Measurements from ENCODE around the gene SRSF2.
"Not testable (repeated sequence)": the region's sequence is repeated elsewhere in the genome, so short reads cannot be mapped to it uniquely, and the experiment has no call there.

SRSF2 gene

GRCh38 chr17:76751416-76751993 is 14.4 kb upstream of the SRSF2 start:
- Histone ChIP-seq H3K4me1 (ENCODE audit: control insufficient read depth in 2 of 2, insufficient read depth in 1 of 2, low read depth in 1 of 2, low read length in 2 of 2) (no peaks in the 10 kb centered on the region), H3K14ac (ENCODE audit: low read length) (no peak overlapping the region)
- WGBS, 2 donors (ENCODE audit: extremely low coverage in 2 of 2, insufficient read length in 2 of 2, insufficient replicate concordance in 1 of 2): no CpG with 5 or more reads among the region's 3 CpGs

GRCh38 chr17:76748657-76749056 is 11.5 kb upstream of the SRSF2 start:
- Histone ChIP-seq H3K9ac (ENCODE audit: low read depth, low read length, poor library complexity) (no peak overlapping the region), H4K91ac (ENCODE audit: low read depth, low read length, poor library complexity) (no peak overlapping the region), H3K27ac (replicated peaks; ENCODE audit: low read length) (no peak overlapping the region), H2AK5ac (ENCODE audit: low read depth, low read length) (no peak overlapping the region), H2BK15ac (ENCODE audit: low read length) (no peak overlapping the region), H3K4me2 (ENCODE audit: insufficient read depth, low read length, poor library complexity, severe bottlenecking) (no peak overlapping the region), H2AFZ (ENCODE audit: low read length) (no peak overlapping the region), H2BK12ac (ENCODE audit: low read length) (no peak overlapping the region), H3K18ac (ENCODE audit: low read length) (no peak overlapping the region), H3K14ac (ENCODE audit: low read length) (no peak overlapping the region), H4K8ac (ENCODE audit: low read depth, low read length) (no peak overlapping the region), H3K4me3 (ENCODE audit: low read length in 2 of 2) (no peak overlapping the region), H3K4ac (ENCODE audit: low read length) (no peak overlapping the region), H3K9me3 (replicated peaks in 1 of 2; ENCODE audit: control insufficient read depth in 2 of 2, insufficient read depth in 1 of 2, low read depth in 1 of 2, low read length in 2 of 2) (peaks cover 0 to 8% of the 10 kb centered on the region in 2 donors), H3K23ac (ENCODE audit: low read depth, low read length, poor library complexity) (no peak overlapping the region), H3K27me3 (ENCODE audit: control insufficient read depth in 3 of 3, insufficient read depth in 3 of 3, low read depth in 1 of 3, low read length in 3 of 3) (no peaks in the 10 kb centered on the region), H3K4me1 (ENCODE audit: control insufficient read depth in 2 of 2, insufficient read depth in 1 of 2, low read depth in 1 of 2, low read length in 2 of 2) (no peaks in the 10 kb centered on the region), H2BK5ac (ENCODE audit: low read length) (no peak overlapping the region), H3K79me1 (ENCODE audit: low read depth, low read length) (no peaks in the 10 kb centered on the region), H2BK120ac (ENCODE audit: low read depth, low read length) (no peak overlapping the region), H3K36me3 (replicated peaks in 1 of 2; ENCODE audit: control insufficient read depth in 2 of 2, insufficient read depth in 2 of 2, low read length in 2 of 2) (peaks cover 11 to 43% of the 10 kb centered on the region in 2 donors)
- no CpG with 5 or more reads among the region's 1 CpG for WGBS, 2 donors (ENCODE audit: extremely low coverage in 2 of 2, insufficient read length in 2 of 2, insufficient replicate concordance in 1 of 2)
- DNase-seq (ENCODE audit: low spot score): no peak

More at GRCh38 chr17:76751416-76751993, 14.4 kb upstream of the SRSF2 start:
- Histone ChIP-seq H2BK12ac (ENCODE audit: low read length) (no peak overlapping the region), H2AK5ac (ENCODE audit: low read depth, low read length) (no peak overlapping the region), H3K18ac (ENCODE audit: low read length) (no peak overlapping the region), H3K27ac (replicated peaks; ENCODE audit: low read length) (no peak overlapping the region), H3K9ac (ENCODE audit: low read depth, low read length, poor library complexity) (no peak overlapping the region), H3K23ac (ENCODE audit: low read depth, low read length, poor library complexity) (no peak overlapping the region), H2BK120ac (ENCODE audit: low read depth, low read length) (no peak overlapping the region), H2AFZ (ENCODE audit: low read length) (no peak overlapping the region), H2BK5ac (ENCODE audit: low read length) (no peak overlapping the region), H3K4me2 (ENCODE audit: insufficient read depth, low read length, poor library complexity, severe bottlenecking) (no peak overlapping the region), H3K79me1 (ENCODE audit: low read depth, low read length) (no peaks in the 10 kb centered on the region), H3K27me3 (ENCODE audit: control insufficient read depth in 3 of 3, insufficient read depth in 3 of 3, low read depth in 1 of 3, low read length in 3 of 3) (no peaks in the 10 kb centered on the region), H3K36me3 (replicated peaks in 1 of 2; ENCODE audit: control insufficient read depth in 2 of 2, insufficient read depth in 2 of 2, low read length in 2 of 2) (peaks cover 1 to 29% of the 10 kb centered on the region in 2 donors), H3K4ac (ENCODE audit: low read length) (no peak overlapping the region), H2BK15ac (ENCODE audit: low read length) (no peak overlapping the region), H4K8ac (ENCODE audit: low read depth, low read length) (no peak overlapping the region), H3K4me3 (ENCODE audit: low read length in 2 of 2) (no peak overlapping the region), H3K9me3 (replicated peaks in 1 of 2; ENCODE audit: control insufficient read depth in 2 of 2, insufficient read depth in 1 of 2, low read depth in 1 of 2, low read length in 2 of 2) (peaks cover 0 to 1% of the 10 kb centered on the region in 2 donors), H4K91ac (ENCODE audit: low read depth, low read length, poor library complexity) (no peak overlapping the region)
- no peak for DNase-seq (ENCODE audit: low spot score)

GRCh38 chr17:76747716-76748363 is 10.7 kb upstream of the SRSF2 start:
- no peak for DNase-seq (ENCODE audit: low spot score)
- Histone ChIP-seq H3K36me3 (replicated peaks in 1 of 2; ENCODE audit: control insufficient read depth in 2 of 2, insufficient read depth in 2 of 2, low read length in 2 of 2) (peaks cover 11 to 50% of the 10 kb centered on the region in 2 donors), H3K4ac (ENCODE audit: low read length) (no peak overlapping the region), H2BK15ac (ENCODE audit: low read length) (no peak overlapping the region), H3K18ac (ENCODE audit: low read length) (no peak overlapping the region), H2BK120ac (ENCODE audit: low read depth, low read length) (no peak overlapping the region), H3K23ac (ENCODE audit: low read depth, low read length, poor library complexity) (no peak overlapping the region), H3K27ac (replicated peaks; ENCODE audit: low read length) (no peak overlapping the region), H3K4me1 (ENCODE audit: control insufficient read depth in 2 of 2, insufficient read depth in 1 of 2, low read depth in 1 of 2, low read length in 2 of 2) (no peaks in the 10 kb centered on the region), H3K4me2 (ENCODE audit: insufficient read depth, low read length, poor library complexity, severe bottlenecking) (no peak overlapping the region), H3K4me3 (ENCODE audit: low read length in 2 of 2) (no peak overlapping the region), H2BK5ac (ENCODE audit: low read length) (no peak overlapping the region), H3K27me3 (ENCODE audit: control insufficient read depth in 3 of 3, insufficient read depth in 3 of 3, low read depth in 1 of 3, low read length in 3 of 3) (no peaks in the 10 kb centered on the region), H3K9ac (ENCODE audit: low read depth, low read length, poor library complexity) (no peak overlapping the region), H3K14ac (ENCODE audit: low read length) (no peak overlapping the region), H2BK12ac (ENCODE audit: low read length) (no peak overlapping the region), H3K79me1 (ENCODE audit: low read depth, low read length) (no peaks in the 10 kb centered on the region), H3K9me3 (replicated peaks in 1 of 2; ENCODE audit: control insufficient read depth in 2 of 2, insufficient read depth in 1 of 2, low read depth in 1 of 2, low read length in 2 of 2) (peaks cover 0 to 8% of the 10 kb centered on the region in 2 donors), H2AK5ac (ENCODE audit: low read depth, low read length) (no peak overlapping the region), H4K8ac (ENCODE audit: low read depth, low read length) (no peak overlapping the region), H2AFZ (ENCODE audit: low read length) (no peak overlapping the region), H4K91ac (ENCODE audit: low read depth, low read length, poor library complexity) (no peak overlapping the region)
- no CpG with 5 or more reads among the region's 9 CpGs for WGBS, 2 donors (ENCODE audit: extremely low coverage in 2 of 2, insufficient read length in 2 of 2, insufficient replicate concordance in 1 of 2)

GRCh38 chr17:76745785-76746184 is 8.7 kb upstream of the SRSF2 start:
- H2AK5ac ChIP-seq (ENCODE audit: low read depth, low read length); DNase-seq (ENCODE audit: low spot score); H3K4ac ChIP-seq (ENCODE audit: low read length); H3K4me1 ChIP-seq (ENCODE audit: control insufficient read depth in 2 of 2, insufficient read depth in 1 of 2, low read depth in 1 of 2, low read length in 2 of 2); H3K18ac ChIP-seq (ENCODE audit: low read length); H2BK12ac ChIP-seq (ENCODE audit: low read length); H4K8ac ChIP-seq (ENCODE audit: low read depth, low read length); H3K27ac ChIP-seq (replicated peaks; ENCODE audit: low read length); H2AFZ ChIP-seq (ENCODE audit: low read length); H3K4me3 ChIP-seq (ENCODE audit: low read length in 2 of 2); H3K9ac ChIP-seq (ENCODE audit: low read depth, low read length, poor library complexity); H3K23ac ChIP-seq (ENCODE audit: low read depth, low read length, poor library complexity); H3K9me3 ChIP-seq (replicated peaks in 1 of 2; ENCODE audit: control insufficient read depth in 2 of 2, insufficient read depth in 1 of 2, low read depth in 1 of 2, low read length in 2 of 2); H2BK15ac ChIP-seq (ENCODE audit: low read length); H2BK5ac ChIP-seq (ENCODE audit: low read length); H3K14ac ChIP-seq (ENCODE audit: low read length); H3K27me3 ChIP-seq (ENCODE audit: control insufficient read depth in 3 of 3, insufficient read depth in 3 of 3, low read depth in 1 of 3, low read length in 3 of 3); H2BK120ac ChIP-seq (ENCODE audit: low read depth, low read length); H3K4me2 ChIP-seq (ENCODE audit: insufficient read depth, low read length, poor library complexity, severe bottlenecking); H3K79me1 ChIP-seq (ENCODE audit: low read depth, low read length); H4K91ac ChIP-seq (ENCODE audit: low read depth, low read length, poor library complexity): not testable (repeated sequence)
- peaks cover 11 to 57% of the 10 kb centered on the region in 2 donors for H3K36me3 ChIP-seq (replicated peaks in 1 of 2; ENCODE audit: control insufficient read depth in 2 of 2, insufficient read depth in 2 of 2, low read length in 2 of 2)
- no CpG with 5 or more reads among the region's 6 CpGs for WGBS, 2 donors (ENCODE audit: extremely low coverage in 2 of 2, insufficient read length in 2 of 2, insufficient replicate concordance in 1 of 2)
